OCI-LY1 (cell line): ENCODE results near the gene RASA2.
"Not testable (repeated sequence)": the region's sequence is repeated elsewhere in the genome, so short reads cannot be mapped to it uniquely, and the experiment has no call there.

ENCODE experiments used
- H2AFZ ChIP-seq: fragments of 200-600 bp; sonication (generic), shearing (Covaris generic); 2 replicates; pipeline ENCODE4 v1.6.0; 2014; ENCODE audit warnings: antibody characterized with exemption, mild to moderate bottlenecking, low read length
- H3F3A ChIP-seq: fragments of 200-600 bp; sonication (generic), shearing (Covaris generic); 2 replicates; pipeline ENCODE4 v1.6.0; 2014; ENCODE audit warnings: mild to moderate bottlenecking, antibody characterized with exemption, low read length, moderate library complexity; ENCODE audit not compliant: insufficient read depth
- H3K27ac ChIP-seq: fragments of 200-600 bp; sonication (generic); 2 replicates; pipeline ENCODE4 v1.5.1; 2014; ENCODE audit warnings: low read length, mixed run types, mild to moderate bottlenecking, low read depth; ENCODE audit not compliant: poor library complexity, severe bottlenecking
- H3K27me3 ChIP-seq: fragments of 200-600 bp; sonication (generic); 2 replicates; pipeline ENCODE4 v1.6.0; 2014; ENCODE audit warnings: antibody characterized with exemption, mild to moderate bottlenecking, low read length, moderate library complexity; ENCODE audit not compliant: insufficient read depth
- H3K36me3 ChIP-seq: fragments of 200-600 bp; sonication (generic); 2 replicates; pipeline ENCODE4 v1.6.1; 2014; ENCODE audit warnings: mild to moderate bottlenecking, antibody characterized with exemption, low read length, moderate library complexity, mixed read lengths; ENCODE audit not compliant: insufficient read depth
- H3K4me1 ChIP-seq: fragments of 200-600 bp; sonication (generic); 2 replicates; pipeline ENCODE4 v1.5.1; 2014; ENCODE audit warnings: mild to moderate bottlenecking, low read length, moderate library complexity; ENCODE audit not compliant: insufficient read depth, severe bottlenecking
- H3K4me2 ChIP-seq: fragments of 200-600 bp; sonication (generic), shearing (Covaris generic); 2 replicates; pipeline ENCODE4 v1.6.1; 2014; ENCODE audit warnings: low read length
- H3K4me3 ChIP-seq: fragments of 200-600 bp; sonication (generic); 2 replicates; pipeline ENCODE4 v1.5.1; 2014; ENCODE audit warnings: low read length, low read depth, mild to moderate bottlenecking, mixed read lengths; ENCODE audit not compliant: poor library complexity, severe bottlenecking
- H3K79me2 ChIP-seq: fragments of 200-600 bp; shearing (Covaris generic); 2 replicates; pipeline ENCODE4 v1.6.1; 2016; ENCODE audit warnings: mixed run types, low read length, mixed read lengths; ENCODE audit not compliant: insufficient read depth
- H3K9ac ChIP-seq: fragments of 200-600 bp; sonication (generic), shearing (Covaris generic); 2 replicates; pipeline ENCODE4 v1.6.1; 2014; ENCODE audit warnings: mild to moderate bottlenecking, low read length, mixed read lengths
- H3K9me2 ChIP-seq: fragments of 200-600 bp; sonication (generic), shearing (Covaris generic); 2 replicates; pipeline ENCODE4 v1.6.1; 2014; ENCODE audit warnings: low read depth, mild to moderate bottlenecking, low read length, mixed read lengths
- H3K9me3 ChIP-seq: fragments of 200-600 bp; shearing (Covaris generic); 2 replicates; pipeline ENCODE4 v1.6.1; 2014; ENCODE audit warnings: low read length, mixed read lengths
- H4K20me1 ChIP-seq: fragments of 200-600 bp; sonication (generic), shearing (Covaris generic); 2 replicates; pipeline ENCODE4 v1.6.0; 2016; ENCODE audit warnings: mild to moderate bottlenecking, low read length; ENCODE audit not compliant: insufficient read depth
- CTCF ChIP-seq: fragments of 200-600 bp; sonication (generic), shearing (Covaris generic); IDR thresholded peaks from 2 replicates; pipeline ENCODE4 v1.5.1; 2017; ENCODE audit warnings: mild to moderate bottlenecking, antibody characterized with exemption, low read length, moderate library complexity, mixed read lengths
- EZH2 ChIP-seq: fragments of 200-600 bp; sonication (generic), shearing (Covaris generic); IDR thresholded peaks from 2 replicates; pipeline ENCODE4 v1.8.0; 2017; ENCODE audit warnings: borderline replicate concordance, mixed run types, mild to moderate bottlenecking, antibody characterized with exemption, low read length, moderate library complexity, mixed read lengths

The RASA2 gene

GRCh38 chr3:141623691-141624090 lies 136.9 kb downstream of the RASA2 start:
- Histone ChIP-seq H3F3A (no peaks in the 10 kb centered on the region), H3K4me2 (no peak overlapping the region), H3K4me1 (no peaks in the 10 kb centered on the region), H3K9ac (no peak overlapping the region), H3K27me3 (no peaks in the 10 kb centered on the region), H3K36me3 (no peaks in the 10 kb centered on the region), H3K4me3 (no peak overlapping the region), H3K27ac (no peak overlapping the region), H3K9me2 (no peaks in the 10 kb centered on the region), H3K79me2 (no peaks in the 10 kb centered on the region), H4K20me1 (no peaks in the 10 kb centered on the region), H3K9me3 (0 out of 2 replicates have a peak, but pooled peaks cover 5% of the 10 kb centered on the region), H2AFZ (no peak overlapping the region)
- no peak for TF ChIP-seq CTCF
- TF ChIP-seq EZH2, result no peak

GRCh38 chr3:141625506-141625905 lies 138.7 kb downstream of the RASA2 start:
- no peak overlapping the region for H2AFZ ChIP-seq

GRCh38 chr3:141628334-141628733 lies 141.5 kb downstream of the RASA2 start:
- not testable (repeated sequence) for H3K9me2 ChIP-seq, H3K27ac ChIP-seq, H3K36me3 ChIP-seq, H3K27me3 ChIP-seq, H3K9me3 ChIP-seq, H3K4me3 ChIP-seq, H2AFZ ChIP-seq, H4K20me1 ChIP-seq, H3K79me2 ChIP-seq, H3F3A ChIP-seq, H3K4me2 ChIP-seq, H3K9ac ChIP-seq
- H3K4me1 ChIP-seq, result peaks cover 12% of the 10 kb centered on the region

More at GRCh38 chr3:141625506-141625905, 138.7 kb downstream of the RASA2 start:
- no peak for TF ChIP-seq EZH2
- TF ChIP-seq CTCF, result no peak
- H3K4me2 ChIP-seq, result no peak overlapping the region
- H3K9ac ChIP-seq, result no peak overlapping the region
- no peaks in the 10 kb centered on the region for H3K4me1 ChIP-seq
- H3K27me3 ChIP-seq, result no peaks in the 10 kb centered on the region
- H3K79me2 ChIP-seq, result no peaks in the 10 kb centered on the region
- H3K9me2 ChIP-seq, result no peaks in the 10 kb centered on the region
- H4K20me1 ChIP-seq, result no peaks in the 10 kb centered on the region
- H3K4me3 ChIP-seq, result no peak overlapping the region
- H3K36me3 ChIP-seq, result no peaks in the 10 kb centered on the region
- no peaks in the 10 kb centered on the region for H3F3A ChIP-seq
- no peak overlapping the region for H3K27ac ChIP-seq
- 0 out of 2 replicates have a peak, but pooled peaks cover 5% of the 10 kb centered on the region for H3K9me3 ChIP-seq

GRCh38 chr3:141628868-141629441 lies 142.1 kb downstream of the RASA2 start:
- H3K27me3 ChIP-seq, H3K4me3 ChIP-seq, H2AFZ ChIP-seq, H3K27ac ChIP-seq, H3K9me3 ChIP-seq, H3K79me2 ChIP-seq, H3K36me3 ChIP-seq, H3K4me2 ChIP-seq, H3F3A ChIP-seq, H4K20me1 ChIP-seq, H3K9ac ChIP-seq, H3K9me2 ChIP-seq: not testable (repeated sequence)
- peaks cover 15% of the 10 kb centered on the region for H3K4me1 ChIP-seq
